Measurements from ENCODE around the gene AFTPH. TPM values are rescaled to one million over a fixed set of nuclear protein-coding genes. Genes with fewer than 3 reads are reported as not detected.

The AFTPH gene
- total and polyA plus RNA-seq, 4 donors: 27.0 to 78.1 (median 35.0) TPM

DNA sequence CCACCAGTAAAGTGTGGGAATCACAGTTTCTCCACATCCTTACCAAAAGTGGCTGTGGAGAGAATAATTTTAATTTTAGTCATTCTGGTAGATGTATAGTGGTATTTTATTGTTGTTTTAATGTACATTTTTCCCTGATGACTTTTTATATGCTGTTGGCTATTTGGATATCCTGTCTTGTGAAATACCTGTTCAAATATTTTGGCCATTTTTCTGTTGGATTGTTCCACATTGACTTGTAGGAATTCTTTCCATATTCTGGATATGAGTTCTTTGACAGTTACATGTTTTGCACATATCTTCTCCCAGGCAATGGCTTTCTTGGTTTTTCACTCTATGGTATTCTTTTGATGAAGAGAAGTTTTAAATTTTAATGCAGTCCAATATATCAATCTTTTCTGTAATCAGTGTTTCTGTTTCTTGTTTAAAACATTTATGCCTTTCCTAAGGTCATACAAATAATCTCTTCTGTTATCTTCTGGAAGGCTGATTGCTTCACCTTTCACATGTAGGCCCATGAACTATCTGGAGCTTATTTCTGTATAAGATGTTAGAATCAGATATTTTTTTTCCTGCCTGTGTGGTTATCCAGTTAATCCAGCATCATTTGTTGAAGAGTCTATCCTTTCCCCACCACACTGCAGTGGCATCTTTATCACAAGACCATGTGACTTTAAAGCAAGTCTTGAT is 19.0 kb downstream of the AFTPH start:
- Histone ChIP-seq H3K27me3 (ENCODE audit: control insufficient read depth in 3 of 3, insufficient read depth in 3 of 3, low read length in 2 of 3) (no peaks in the 10 kb centered on the region), H3K27ac (ENCODE audit: low read depth in 1 of 2, low read length in 1 of 2) (no peak overlapping the region), H3K36me3 (ENCODE audit: control insufficient read depth in 4 of 4, insufficient read depth in 4 of 4, low read length in 4 of 4) (no peaks in the 10 kb centered on the region), H3K4me3 (no peak overlapping the region), H3K9ac (ENCODE audit: insufficient read depth in 1 of 2, low read length in 2 of 2) (no peak overlapping the region), H3K9me3 (ENCODE audit: control insufficient read depth in 4 of 4, insufficient read depth in 3 of 4, low read length in 3 of 4) (no peaks in the 10 kb centered on the region), H3K4me1 (ENCODE audit: control insufficient read depth in 5 of 5, insufficient read depth in 5 of 5, low read length in 5 of 5) (peaks cover 0 to 26% (median 2%) of the 10 kb centered on the region in 5 donors)
- TF ChIP-seq, protein P1, sequence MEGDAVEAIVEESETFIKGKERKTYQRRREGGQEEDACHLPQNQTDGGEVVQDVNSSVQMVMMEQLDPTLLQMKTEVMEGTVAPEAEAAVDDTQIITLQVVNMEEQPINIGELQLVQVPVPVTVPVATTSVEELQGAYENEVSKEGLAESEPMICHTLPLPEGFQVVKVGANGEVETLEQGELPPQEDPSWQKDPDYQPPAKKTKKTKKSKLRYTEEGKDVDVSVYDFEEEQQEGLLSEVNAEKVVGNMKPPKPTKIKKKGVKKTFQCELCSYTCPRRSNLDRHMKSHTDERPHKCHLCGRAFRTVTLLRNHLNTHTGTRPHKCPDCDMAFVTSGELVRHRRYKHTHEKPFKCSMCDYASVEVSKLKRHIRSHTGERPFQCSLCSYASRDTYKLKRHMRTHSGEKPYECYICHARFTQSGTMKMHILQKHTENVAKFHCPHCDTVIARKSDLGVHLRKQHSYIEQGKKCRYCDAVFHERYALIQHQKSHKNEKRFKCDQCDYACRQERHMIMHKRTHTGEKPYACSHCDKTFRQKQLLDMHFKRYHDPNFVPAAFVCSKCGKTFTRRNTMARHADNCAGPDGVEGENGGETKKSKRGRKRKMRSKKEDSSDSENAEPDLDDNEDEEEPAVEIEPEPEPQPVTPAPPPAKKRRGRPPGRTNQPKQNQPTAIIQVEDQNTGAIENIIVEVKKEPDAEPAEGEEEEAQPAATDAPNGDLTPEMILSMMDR (IDR thresholded peaks at IDR 0.05; ENCODE audit: control extremely low read depth, extremely low read depth): no peak
- ATAC-seq (ENCODE audit: insufficient read depth, low FRiP score) (no peak), DNase-seq (no peak)

DNA sequence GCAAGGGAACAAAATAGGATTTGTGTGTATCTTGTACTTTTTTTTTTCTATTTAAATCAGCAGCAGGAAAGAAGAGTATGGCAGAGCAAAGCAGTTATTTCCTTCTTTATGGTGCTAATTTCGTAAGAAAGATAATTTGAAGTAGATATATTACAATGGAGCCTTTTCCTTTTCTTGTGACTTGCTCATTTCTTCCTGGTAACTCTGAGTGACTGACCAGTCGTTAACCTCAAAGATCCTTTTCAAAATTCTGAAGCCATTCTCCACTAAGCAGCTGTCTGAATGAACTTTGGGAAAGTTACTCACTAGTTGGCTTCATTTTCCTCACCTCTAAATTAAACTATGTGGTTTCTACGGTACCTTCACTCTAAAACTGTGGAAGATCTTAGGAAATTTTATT is 24.6 kb downstream of the AFTPH start:
- Histone ChIP-seq H3K27me3 (ENCODE audit: control insufficient read depth in 3 of 3, insufficient read depth in 3 of 3, low read length in 2 of 3) (no peaks in the 10 kb centered on the region), H3K27ac (ENCODE audit: low read depth in 1 of 2, low read length in 1 of 2) (no peak overlapping the region), H3K4me1 (ENCODE audit: control insufficient read depth in 5 of 5, insufficient read depth in 5 of 5, low read length in 5 of 5) (peaks cover 0 to 8% (median 1%) of the 10 kb centered on the region in 5 donors), H3K9me3 (ENCODE audit: control insufficient read depth in 4 of 4, insufficient read depth in 3 of 4, low read length in 3 of 4) (no peaks in the 10 kb centered on the region), H3K9ac (ENCODE audit: insufficient read depth in 1 of 2, low read length in 2 of 2) (no peak overlapping the region), H3K36me3 (ENCODE audit: control insufficient read depth in 4 of 4, insufficient read depth in 4 of 4, low read length in 4 of 4) (peaks cover 0 to 8% (median 6%) of the 10 kb centered on the region in 4 donors), H3K4me3 (no peak overlapping the region)
- TF ChIP-seq, protein P1 (IDR thresholded peaks at IDR 0.05; ENCODE audit: control extremely low read depth, extremely low read depth): no peak
- ATAC-seq (ENCODE audit: insufficient read depth, low FRiP score) (peak; percentile 34), DNase-seq (no peak)
- WGBS, 2 donors: 33 to 41% methylated on average over 3 of the region's 3 CpGs

DNA sequence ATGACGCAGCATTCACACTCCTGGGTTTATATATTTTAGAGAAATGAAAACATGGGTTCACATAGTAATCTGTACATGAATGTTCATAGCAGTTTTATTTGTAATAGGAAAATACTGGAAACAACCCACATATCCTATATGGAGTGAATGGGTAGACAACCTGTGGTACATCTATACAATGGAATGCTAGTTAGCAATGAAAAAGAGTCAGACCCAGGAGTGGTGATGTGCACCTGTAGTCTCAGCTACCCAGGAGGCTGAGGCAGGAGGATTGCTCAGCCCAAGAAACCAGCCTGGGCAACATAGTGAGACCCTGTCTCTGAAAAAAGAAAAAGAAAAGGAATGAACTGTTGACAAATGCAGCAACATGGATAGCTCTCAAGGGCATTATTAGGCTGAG is 25.9 kb downstream of the AFTPH start:
- Histone ChIP-seq H3K9ac (ENCODE audit: insufficient read depth in 1 of 2, low read length in 2 of 2) (no peak overlapping the region), H3K27ac (ENCODE audit: low read depth in 1 of 2, low read length in 1 of 2) (no peak overlapping the region), H3K4me1 (ENCODE audit: control insufficient read depth in 5 of 5, insufficient read depth in 5 of 5, low read length in 5 of 5) (no peaks in the 10 kb centered on the region), H3K9me3 (ENCODE audit: control insufficient read depth in 4 of 4, insufficient read depth in 3 of 4, low read length in 3 of 4) (no peaks in the 10 kb centered on the region), H3K27me3 (ENCODE audit: control insufficient read depth in 3 of 3, insufficient read depth in 3 of 3, low read length in 2 of 3) (no peaks in the 10 kb centered on the region), H3K36me3 (ENCODE audit: control insufficient read depth in 4 of 4, insufficient read depth in 4 of 4, low read length in 4 of 4) (peaks cover 0 to 8% (median 6%) of the 10 kb centered on the region in 4 donors), H3K4me3 (no peak overlapping the region)
- TF ChIP-seq, protein P1 (IDR thresholded peaks at IDR 0.05; ENCODE audit: control extremely low read depth, extremely low read depth): no peak
- ATAC-seq (ENCODE audit: insufficient read depth, low FRiP score) (no peak), DNase-seq (no peak)
- 97 to 98% methylated on average over 1 of the region's 1 CpG for WGBS, 2 donors

DNA sequence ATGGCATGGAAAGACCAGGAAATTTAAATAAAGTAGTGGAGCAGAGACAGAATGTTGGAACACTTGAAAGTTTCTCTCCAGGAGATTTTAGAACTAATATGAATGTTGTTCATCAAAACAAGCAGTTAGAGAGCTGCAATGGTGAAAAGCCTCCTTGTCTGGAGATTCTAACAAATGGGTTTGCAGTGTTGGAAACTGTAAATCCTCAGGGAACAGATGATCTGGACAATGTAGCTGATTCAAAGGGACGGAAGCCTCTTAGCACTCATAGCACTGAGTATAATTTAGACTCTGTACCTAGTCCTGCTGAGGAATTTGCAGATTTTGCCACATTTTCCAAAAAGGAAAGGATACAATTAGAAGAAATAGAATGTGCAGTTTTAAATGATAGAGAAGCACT is 27.7 kb downstream of the AFTPH start:
- Histone ChIP-seq H3K4me3 (no peak overlapping the region), H3K9me3 (ENCODE audit: control insufficient read depth in 4 of 4, insufficient read depth in 3 of 4, low read length in 3 of 4) (no peaks in the 10 kb centered on the region), H3K27ac (ENCODE audit: low read depth in 1 of 2, low read length in 1 of 2) (no peak overlapping the region), H3K27me3 (ENCODE audit: control insufficient read depth in 3 of 3, insufficient read depth in 3 of 3, low read length in 2 of 3) (no peaks in the 10 kb centered on the region), H3K9ac (ENCODE audit: insufficient read depth in 1 of 2, low read length in 2 of 2) (no peak overlapping the region), H3K4me1 (ENCODE audit: control insufficient read depth in 5 of 5, insufficient read depth in 5 of 5, low read length in 5 of 5) (no peaks in the 10 kb centered on the region), H3K36me3 (ENCODE audit: control insufficient read depth in 4 of 4, insufficient read depth in 4 of 4, low read length in 4 of 4) (peaks cover 0 to 8% (median 6%) of the 10 kb centered on the region in 4 donors)
- ATAC-seq (ENCODE audit: insufficient read depth, low FRiP score) (no peak), DNase-seq (no peak)
- TF ChIP-seq, protein P1 (IDR thresholded peaks at IDR 0.05; ENCODE audit: control extremely low read depth, extremely low read depth): no peak
- WGBS, 2 donors: 95 to 100% methylated on average over 1 of the region's 1 CpG
